H1 (cell line): ENCODE measurements around the gene FBXL17. TPM values are rescaled to one million over a fixed set of nuclear protein-coding genes. Genes with fewer than 3 reads are reported as not detected.

Experiments
- CHD7 ChIP-seq: fragments of 300-600 bp; sonication (generic); IDR thresholded peaks from 2 replicates; pipeline ENCODE4 v1.7.1; 2012; ENCODE audit warnings: low read length, moderate library complexity, mild to moderate bottlenecking, inconsistent platforms; ENCODE audit not compliant: insufficient replicate concordance
- KDM4A ChIP-seq: IDR thresholded peaks from one replicate; pipeline ENCODE4 v1.7.1; 2012; ENCODE audit warnings: low read depth, mild to moderate bottlenecking, moderate library complexity, low read length, inconsistent platforms; ENCODE audit not compliant: severe bottlenecking
- RBBP5 ChIP-seq: IDR thresholded peaks from 2 replicates; pipeline ENCODE4 v1.7.1; 2012; ENCODE audit warnings: low read depth, mild to moderate bottlenecking, inconsistent platforms, low read length, moderate library complexity, borderline replicate concordance
- polyA plus RNA-seq, 7 experiments: library from polyadenylated mRNA; depleted of rRNA in 3 of 7; stranded (reverse) in 5 of 7; unstranded in 2 of 7; fragments of >200 nt in 5 of 7; fragments of 200-250 nt in 2 of 7; gene quantifications; 1 replicate in 5 of 7; 2 replicates in 1 of 7; 4 replicates in 1 of 7; pipeline versions ENCODE4 v1.2.1 to v1.2.3, GENCODE V29; 2011 to 2013; ENCODE audit warnings: missing spikeins in 2 of 7, mixed read lengths in 2 of 7
- total RNA-seq: library from RNA; stranded (reverse); fragmentation: NEBNext Ultra II Directional; extraction: Animal tissue kit (Norgen Biotek cat#: 25700); gene quantifications from 2 replicates; pipeline ENCODE4 v1.2.1, GENCODE V29; 2021

FBXL17 gene
- total and polyA plus RNA-seq, 2 of the 8 experiments (the other 6 are each of a cell fraction or from before 2014, with no cell fraction given): 0.35 to 4.3 TPM

GRCh38 chr5:108115673-108116072 lies 266.2 kb downstream of the FBXL17 start (continued):
- TF ChIP-seq CHD7 (no peak), RBBP5 (no peak), KDM4A (no peak)
